ENCODE results near the gene FOXN4. TPM values are rescaled to one million over a fixed set of nuclear protein-coding genes. Genes with fewer than 3 reads are reported as not detected.
"Not testable (repeated sequence)": the region's sequence is repeated elsewhere in the genome, so short reads cannot be mapped to it uniquely, and the experiment has no call there.

The FOXN4 gene
- total and polyA plus RNA-seq, 3 experiments from 2014 or later = not detected

DNA sequence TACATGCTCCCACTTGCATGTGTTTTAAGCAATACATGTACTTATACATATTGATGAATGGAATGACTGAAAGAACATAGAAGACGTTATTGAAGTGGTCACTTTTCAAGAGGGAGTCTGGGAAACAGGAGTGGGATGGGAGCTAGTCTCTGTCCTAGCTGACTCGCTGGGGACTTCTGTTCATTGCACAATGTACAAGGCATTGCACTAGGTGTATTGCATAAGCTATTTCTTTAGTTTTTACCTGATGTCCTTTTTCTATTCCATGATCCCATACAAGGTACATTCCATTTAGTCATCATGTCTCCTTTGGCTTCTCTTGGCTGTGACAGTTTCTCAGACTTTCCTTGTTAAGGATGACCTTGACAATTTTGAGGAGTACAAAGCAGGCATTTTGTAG lies 34.6 kb upstream of the FOXN4 start:
- DNase-seq = no peak
- Mint-ChIP-seq H3K27me3 (peaks cover 12 to 56% of the 10 kb centered on the region in 2 donors), H3K9me3 (peaks cover 0 to 2% (median 0%) of the 10 kb centered on the region in 5 donors), H3K27ac (no peak overlapping the region), H3K4me1 (no peaks in the 10 kb centered on the region), H3K4me3 (no peak overlapping the region), H3K36me3 (no peaks in the 10 kb centered on the region)
- H3K27ac ChIP-seq (ENCODE audit: low read depth, low read length) = no peak overlapping the region
- CTCF ChIA-PET = no interaction called here
- no peaks in the 10 kb centered on the region for H3K27me3 ChIP-seq (ENCODE audit: insufficient read depth, low read length, poor library complexity, severe bottlenecking)
- H3K9me3 ChIP-seq (ENCODE audit: low read length) = no peaks in the 10 kb centered on the region
- no peak overlapping the region for H3K4me3 ChIP-seq (ENCODE audit: low read length)
- H3K4me1 ChIP-seq (ENCODE audit: insufficient read depth, low read length) = no peaks in the 10 kb centered on the region
- H3K36me3 ChIP-seq (ENCODE audit: insufficient read depth, low read length) = no peaks in the 10 kb centered on the region
- POLR2A ChIA-PET = no interaction called here

GRCh38 chr12:109336593-109336992 lies 27.5 kb upstream of the FOXN4 start:
- CTCF ChIA-PET = no interaction called here
- Mint-ChIP-seq H3K27ac (peak overlapping the region in 1 of 8 donors; percentile 29), H3K36me3 (peaks cover 0 to 5% (median 5%) of the 10 kb centered on the region in 3 donors), H3K9me3 (peaks cover 0 to 3% (median 0%) of the 10 kb centered on the region in 5 donors), H3K4me3 (no peak overlapping the region), H3K4me1 (no peaks in the 10 kb centered on the region), H3K27me3 (peaks cover 9 to 43% of the 10 kb centered on the region in 2 donors)
- Histone ChIP-seq H3K27ac (ENCODE audit: low read depth, low read length) (no peak overlapping the region), H3K36me3 (ENCODE audit: insufficient read depth, low read length) (no peaks in the 10 kb centered on the region), H3K9me3 (ENCODE audit: low read length) (no peaks in the 10 kb centered on the region), H3K4me3 (ENCODE audit: low read length) (no peak overlapping the region), H3K4me1 (ENCODE audit: insufficient read depth, low read length) (no peaks in the 10 kb centered on the region), H3K27me3 (ENCODE audit: insufficient read depth, low read length, poor library complexity, severe bottlenecking) (no peaks in the 10 kb centered on the region)
- DNase-seq = no peak
- POLR2A ChIA-PET = no interaction called here

GRCh38 chr12:109334887-109335286 lies 25.8 kb upstream of the FOXN4 start:
- no peak overlapping the region for H3K27ac ChIP-seq (ENCODE audit: low read depth, low read length)
- H3K4me1 Mint-ChIP-seq = no peaks in the 10 kb centered on the region
- H3K4me1 ChIP-seq (ENCODE audit: insufficient read depth, low read length) = no peaks in the 10 kb centered on the region
- no peak overlapping the region for H3K4me3 Mint-ChIP-seq
- H3K4me3 ChIP-seq (ENCODE audit: low read length) = no peak overlapping the region
- peaks cover 9 to 39% of the 10 kb centered on the region in 2 donors for H3K27me3 Mint-ChIP-seq
- H3K9me3 Mint-ChIP-seq = peaks cover 0 to 3% (median 0%) of the 10 kb centered on the region in 5 donors
- POLR2A ChIA-PET = no interaction called here
- H3K36me3 ChIP-seq (ENCODE audit: insufficient read depth, low read length) = no peaks in the 10 kb centered on the region
- H3K27ac Mint-ChIP-seq = peak overlapping the region in 1 of 8 donors; percentile 79
- H3K36me3 Mint-ChIP-seq = peaks cover 0 to 5% (median 5%) of the 10 kb centered on the region in 3 donors
- no peaks in the 10 kb centered on the region for H3K27me3 ChIP-seq (ENCODE audit: insufficient read depth, low read length, poor library complexity, severe bottlenecking)
- CTCF ChIA-PET = no interaction called here
- DNase-seq = no peak
- H3K9me3 ChIP-seq (ENCODE audit: low read length) = no peaks in the 10 kb centered on the region

- CTCF ChIA-PET = interaction anchor here (0.9 kb wide), 1 partner anchor 39 kb away, joined by 3 read pairs; no protein-coding TSS in a partner anchor
Measured at GRCh38 chr12:109331301-109331952, 22.3 kb upstream of the FOXN4 start.

DNA sequence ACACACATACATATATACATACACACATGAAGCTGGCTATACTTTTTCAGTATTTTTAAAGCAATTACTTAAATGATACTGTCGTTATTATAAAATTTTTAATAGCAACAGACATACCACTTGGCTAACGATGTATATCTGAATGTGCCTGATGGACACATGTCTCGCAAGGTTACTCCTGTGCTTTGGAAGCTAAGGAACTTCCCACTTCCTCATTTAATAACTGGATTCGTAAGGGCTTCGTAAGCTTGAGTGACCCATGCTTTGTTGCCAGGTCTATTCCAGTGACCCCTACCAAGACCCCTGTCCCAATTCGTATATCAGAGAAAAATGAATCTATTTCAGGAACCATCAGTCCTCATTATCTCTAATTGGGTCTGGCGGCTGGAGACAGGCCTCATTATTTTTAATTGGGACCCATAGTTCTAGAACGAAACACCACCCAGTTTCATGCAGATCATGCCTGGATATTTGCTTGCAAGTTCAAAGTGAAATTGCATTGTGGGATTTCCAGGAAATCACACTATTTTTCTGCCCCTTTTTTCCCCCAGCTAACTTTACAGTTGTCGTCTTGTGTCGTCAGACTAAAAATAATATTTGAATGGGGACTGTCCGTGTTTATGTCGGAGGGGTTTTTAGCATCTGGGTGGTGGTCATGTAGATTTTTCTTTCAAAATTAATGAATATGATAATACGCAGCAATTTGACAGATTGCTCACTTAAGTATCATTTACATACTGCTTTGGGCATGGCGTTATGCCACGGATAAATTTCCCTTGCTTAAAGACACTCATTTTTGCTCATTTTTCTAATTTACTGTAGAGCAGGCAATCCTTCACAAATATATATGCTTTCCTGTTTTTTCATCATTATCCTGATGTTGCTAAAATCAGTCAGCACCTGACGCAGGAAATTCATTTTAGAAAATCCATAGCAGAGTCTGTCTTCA lies 21.5 kb upstream of the FOXN4 start:
- H3K4me1 Mint-ChIP-seq = no peaks in the 10 kb centered on the region
- no peaks in the 10 kb centered on the region for H3K4me1 ChIP-seq (ENCODE audit: insufficient read depth, low read length)
- H3K4me3 ChIP-seq (ENCODE audit: low read length) = no peak overlapping the region
- peaks cover 0 to 2% (median 0%) of the 10 kb centered on the region in 3 donors for H3K36me3 Mint-ChIP-seq
- H3K27me3 ChIP-seq (ENCODE audit: insufficient read depth, low read length, poor library complexity, severe bottlenecking) = no peaks in the 10 kb centered on the region
- no peak overlapping the region for H3K4me3 Mint-ChIP-seq
- no peak overlapping the region for H3K27ac Mint-ChIP-seq
- no peak for DNase-seq
- H3K36me3 ChIP-seq (ENCODE audit: insufficient read depth, low read length) = no peaks in the 10 kb centered on the region
- H3K9me3 Mint-ChIP-seq = peaks cover 0 to 2% (median 0%) of the 10 kb centered on the region in 5 donors
- CTCF ChIA-PET = interaction anchor here (0.9 kb wide), 1 partner anchor 40 kb away, joined by 3 read pairs; no protein-coding TSS in a partner anchor
- POLR2A ChIA-PET = no interaction called here
- no peaks in the 10 kb centered on the region for H3K9me3 ChIP-seq (ENCODE audit: low read length)
- H3K27ac ChIP-seq (ENCODE audit: low read depth, low read length) = no peak overlapping the region
- H3K27me3 Mint-ChIP-seq = peaks cover 2 to 22% of the 10 kb centered on the region in 2 donors

More at GRCh38 chr12:109331301-109331952, 22.3 kb upstream of the FOXN4 start:
- Histone ChIP-seq H3K4me1 (ENCODE audit: insufficient read depth, low read length) (no peaks in the 10 kb centered on the region), H3K9me3 (ENCODE audit: low read length) (no peaks in the 10 kb centered on the region), H3K4me3 (ENCODE audit: low read length) (no peak overlapping the region), H3K27me3 (ENCODE audit: insufficient read depth, low read length, poor library complexity, severe bottlenecking) (no peaks in the 10 kb centered on the region), H3K36me3 (ENCODE audit: insufficient read depth, low read length) (no peaks in the 10 kb centered on the region), H3K27ac (ENCODE audit: low read depth, low read length) (no peak overlapping the region)
- no peak overlapping the region for H3K27ac Mint-ChIP-seq
- H3K4me1 Mint-ChIP-seq = no peaks in the 10 kb centered on the region
- POLR2A ChIA-PET = no interaction called here
- H3K36me3 Mint-ChIP-seq = peaks cover 0 to 5% (median 0%) of the 10 kb centered on the region in 3 donors
- DNase-seq = no peak
- H3K4me3 Mint-ChIP-seq = no peak overlapping the region
- peaks cover 2 to 29% of the 10 kb centered on the region in 2 donors for H3K27me3 Mint-ChIP-seq
- peaks cover 0 to 2% (median 0%) of the 10 kb centered on the region in 5 donors for H3K9me3 Mint-ChIP-seq

- Mint-ChIP-seq H3K27ac (no peak overlapping the region), H3K4me3 (no peak overlapping the region), H3K27me3 (peaks cover 2 to 22% of the 10 kb centered on the region in 2 donors), H3K4me1 (no peaks in the 10 kb centered on the region), H3K36me3 (peaks cover 0 to 2% (median 0%) of the 10 kb centered on the region in 3 donors), H3K9me3 (no peaks in the 10 kb centered on the region)
- Histone ChIP-seq H3K36me3 (ENCODE audit: insufficient read depth, low read length) (no peaks in the 10 kb centered on the region), H3K27me3 (ENCODE audit: insufficient read depth, low read length, poor library complexity, severe bottlenecking) (no peaks in the 10 kb centered on the region), H3K27ac (ENCODE audit: low read depth, low read length) (no peak overlapping the region), H3K4me1 (ENCODE audit: insufficient read depth, low read length) (no peaks in the 10 kb centered on the region), H3K4me3 (ENCODE audit: low read length) (no peak overlapping the region), H3K9me3 (ENCODE audit: low read length) (no peaks in the 10 kb centered on the region)
- DNase-seq = no peak
- ChIA-PET POLR2A (no interaction called here), CTCF (no interaction called here)
Measured at GRCh38 chr12:109329686-109330085, 20.6 kb upstream of the FOXN4 start.

DNA sequence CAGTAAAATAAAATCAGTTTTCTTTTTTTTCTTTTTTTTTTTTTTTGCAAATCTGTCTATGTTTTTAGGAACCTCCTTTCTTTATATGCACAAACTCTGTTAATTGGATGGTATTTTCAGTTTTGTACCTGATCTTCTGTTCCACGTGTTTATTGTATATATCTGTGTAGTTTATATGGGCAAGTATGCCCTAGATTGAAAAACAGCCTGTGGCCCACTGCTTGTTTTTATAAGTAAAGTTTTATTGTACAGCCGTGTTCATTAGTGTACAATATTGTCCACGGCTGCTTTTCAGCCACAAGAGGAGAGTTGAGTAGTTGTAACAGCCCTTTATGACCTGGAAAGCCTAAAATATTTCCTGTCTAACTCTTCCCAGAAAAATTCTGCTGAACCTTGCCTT lies 19.9 kb upstream of the FOXN4 start:
- H3K27ac Mint-ChIP-seq = no peak overlapping the region
- Histone ChIP-seq H3K4me1 (ENCODE audit: insufficient read depth, low read length) (no peaks in the 10 kb centered on the region), H3K36me3 (ENCODE audit: insufficient read depth, low read length) (no peaks in the 10 kb centered on the region), H3K9me3 (ENCODE audit: low read length) (no peaks in the 10 kb centered on the region), H3K4me3 (ENCODE audit: low read length) (no peak overlapping the region), H3K27ac (ENCODE audit: low read depth, low read length) (no peak overlapping the region), H3K27me3 (ENCODE audit: insufficient read depth, low read length, poor library complexity, severe bottlenecking) (no peaks in the 10 kb centered on the region)
- H3K36me3 Mint-ChIP-seq = peaks cover 0 to 2% (median 0%) of the 10 kb centered on the region in 3 donors
- H3K4me3 Mint-ChIP-seq = no peak overlapping the region
- POLR2A ChIA-PET = no interaction called here
- CTCF ChIA-PET = no interaction called here
- H3K4me1 Mint-ChIP-seq = no peaks in the 10 kb centered on the region
- no peaks in the 10 kb centered on the region for H3K9me3 Mint-ChIP-seq
- DNase-seq = no peak
- H3K27me3 Mint-ChIP-seq = peaks cover 2 to 22% of the 10 kb centered on the region in 2 donors

DNA sequence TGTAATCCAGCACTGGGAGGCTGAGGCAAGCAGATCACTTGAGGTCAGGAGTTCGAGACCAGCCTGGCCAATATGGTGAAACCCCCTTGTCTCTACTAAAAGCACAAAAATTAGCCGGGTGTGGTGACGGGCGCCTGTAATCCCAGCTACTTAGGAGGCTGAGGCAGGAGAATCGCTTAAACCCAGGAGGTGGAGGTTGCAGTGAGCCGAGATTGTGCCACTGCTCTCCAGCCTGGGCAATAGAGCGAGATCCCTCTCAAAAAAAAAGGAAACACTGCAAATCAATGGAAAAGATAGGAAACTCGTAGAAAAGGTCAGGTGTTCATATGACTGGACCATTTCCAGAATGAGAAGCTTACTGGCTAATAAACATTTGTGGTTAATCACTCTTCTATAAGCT lies 12.2 kb upstream of the FOXN4 start:
- H3K9me3 Mint-ChIP-seq; H3K4me3 Mint-ChIP-seq; H3K4me3 ChIP-seq (ENCODE audit: low read length); H3K4me1 Mint-ChIP-seq; H3K9me3 ChIP-seq (ENCODE audit: low read length); H3K4me1 ChIP-seq (ENCODE audit: insufficient read depth, low read length); H3K27ac ChIP-seq (ENCODE audit: low read depth, low read length); H3K27ac Mint-ChIP-seq; POLR2A ChIA-PET; CTCF ChIA-PET; H3K27me3 ChIP-seq (ENCODE audit: insufficient read depth, low read length, poor library complexity, severe bottlenecking); DNase-seq; H3K36me3 ChIP-seq (ENCODE audit: insufficient read depth, low read length); H3K36me3 Mint-ChIP-seq: not testable (repeated sequence)
- peaks cover 24 to 32% of the 10 kb centered on the region in 2 donors for H3K27me3 Mint-ChIP-seq

All from CD8-positive, alpha-beta memory T cell (primary cell).